Sigmoid colon (tissue), 3 donors: ENCODE results near the gene ADCY2.

Source experiments
- CTCF ChIP-seq, 4 experiments: fragments of 450-650 bp in 3 of 4; fragments of 200-600 bp in 1 of 4; IDR thresholded peaks; one replicate each; pipeline ENCODE4 v1.5.1; 2016 to 2019; ENCODE audit warnings: antibody characterized with exemption in 4 of 4, mild to moderate bottlenecking in 3 of 4, moderate library complexity in 2 of 4
- POLR2A ChIP-seq, 2 donors: fragments of 450-650 bp; IDR thresholded peaks; one replicate each; pipeline ENCODE4 v1.6.1; 2016; ENCODE audit warnings: antibody characterized with exemption in 2 of 2, mild to moderate bottlenecking in 2 of 2, moderate library complexity in 2 of 2

DNA sequence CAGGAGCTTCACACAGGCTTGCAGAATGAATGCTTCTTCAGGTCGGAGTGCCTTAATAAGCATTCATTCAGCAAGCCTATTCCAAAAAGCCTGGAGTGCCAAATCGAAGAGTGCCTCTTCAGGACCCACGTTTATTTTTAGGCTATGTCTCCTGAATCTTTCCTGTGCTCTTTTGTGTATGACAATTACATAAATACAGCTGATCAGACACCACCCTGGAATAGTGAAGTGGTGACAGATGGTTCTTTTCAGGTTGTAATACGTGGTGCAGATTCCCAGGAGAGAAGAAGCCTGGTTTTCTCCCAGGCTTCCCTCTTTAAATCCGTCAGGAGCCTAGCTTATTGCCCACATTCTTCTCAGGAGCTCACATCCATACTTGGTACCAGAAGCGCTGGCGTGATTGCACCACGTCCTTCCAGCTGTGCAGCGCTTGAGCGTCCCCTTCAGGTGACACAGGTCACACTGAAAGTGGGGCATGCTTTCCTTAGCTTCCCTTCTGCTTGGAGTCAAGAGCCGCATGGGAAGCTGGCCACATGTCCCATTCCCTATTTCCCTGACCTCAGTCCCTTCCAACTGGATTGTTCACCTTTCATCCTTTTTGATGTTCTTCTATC is 123.1 kb downstream of the ADCY2 start:
- TF ChIP-seq POLR2A (IDR thresholded peaks at IDR 0.05) (no peak), CTCF (IDR thresholded peaks at IDR 0.05) (no peak)
